Measurements from ENCODE around the gene ENHO. TPM values are rescaled to one million over a fixed set of nuclear protein-coding genes. Genes with fewer than 3 reads are reported as not detected.

ENHO gene
- total and polyA plus RNA-seq, 10 of the 15 experiments (the other 5 are each of a cell fraction or from before 2014, with no cell fraction given) = not detected

DNA sequence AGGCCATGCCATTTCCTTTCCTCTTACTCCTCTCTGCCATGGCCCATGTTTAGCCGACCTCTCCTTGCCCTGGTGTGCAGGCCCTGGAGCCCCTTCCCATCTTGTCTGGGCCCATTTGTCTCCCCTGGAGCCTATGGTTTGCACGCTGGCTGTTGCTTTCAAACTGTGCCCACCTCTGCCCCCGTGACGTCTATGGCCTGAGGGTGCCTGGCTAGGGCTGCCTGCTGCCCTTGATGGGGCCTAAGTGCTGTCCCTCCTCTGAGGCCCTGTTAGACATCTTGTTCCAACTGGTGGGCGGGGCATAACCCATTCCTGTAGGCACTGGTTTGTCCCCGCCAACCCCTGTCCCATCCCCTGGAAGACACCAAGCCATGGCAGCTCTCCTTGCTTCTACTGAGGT, 22.7 kb upstream of the ENHO start:
- H3K9ac ChIP-seq (ENCODE audit: control insufficient read depth, insufficient read depth, low read length) = no peak overlapping the region
- no TSS peak for BruUV-seq (replicated peaks)
- CTCF ChIA-PET = interaction anchor here (1.6 kb wide), 1 partner anchor 34 kb away, joined by 3 read pairs; no protein-coding TSS in a partner anchor
- no peak overlapping the region for H2AFZ ChIP-seq (ENCODE audit: control insufficient read depth, low read depth, low read length)
- no peaks in the 10 kb centered on the region; the same call in 2 of the 3 replicates for H3K9me3 ChIP-seq (replicated peaks; ENCODE audit: control insufficient read depth, insufficient read depth, low read length)
- no peak overlapping the region for H3K4me2 ChIP-seq (ENCODE audit: control insufficient read depth, insufficient read depth)
- DNase-seq (ENCODE audit: low read depth, low spot score) = no peak
- no peaks in the 10 kb centered on the region for H3K4me1 ChIP-seq (ENCODE audit: control insufficient read depth, insufficient read depth, low read length)
- RAD21 ChIA-PET (ENCODE audit: unreplicated experiment) = no interaction called here
- intact Hi-C loops (cut with micrococcal nuclease; ENCODE audit: unreplicated experiment) (loop anchor here (5.0 kb wide), 1 partner anchor 108 kb away; no protein-coding TSS in a partner anchor), in situ Hi-C loops (cut with MboI) (no loop called here)
- no peaks in the 10 kb centered on the region for H3K36me3 ChIP-seq (ENCODE audit: control insufficient read depth in 2 of 2, insufficient read depth in 2 of 2, low read length in 1 of 2)
- no peak overlapping the region for H3K27ac ChIP-seq (ENCODE audit: control insufficient read depth, insufficient read depth)
- no peak for TF ChIP-seq NR2C1 (IDR thresholded peaks at IDR 0.05)
- TF ChIP-seq KAT2A (conservative IDR thresholded peaks at IDR 0.05; ENCODE audit: control insufficient read depth, low read depth, low read length) = no peak
- TF ChIP-seq PAX5 (IDR thresholded peaks at IDR 0.05; ENCODE audit: borderline replicate concordance, low read depth, low read length) = no peak
- TF ChIP-seq BHLHE40 (IDR thresholded peaks at IDR 0.05; ENCODE audit: borderline replicate concordance in 1 of 2, low read depth in 2 of 2, low read length in 1 of 2) = no peak
- TF ChIP-seq ESRRA (IDR thresholded peaks at IDR 0.05; ENCODE audit: low read length) = no peak
- TF ChIP-seq RAD51 (IDR thresholded peaks at IDR 0.05) = no peak
- no peak for TF ChIP-seq FOXK2 (IDR thresholded peaks at IDR 0.05)
- TF ChIP-seq BCLAF1 (IDR thresholded peaks at IDR 0.05) = no peak
- no peak for TF ChIP-seq EED (IDR thresholded peaks at IDR 0.05; ENCODE audit: low read depth)
- TF ChIP-seq BACH1 (IDR thresholded peaks at IDR 0.05; ENCODE audit: borderline replicate concordance) = no peak
- no peak for TF ChIP-seq MEF2A (IDR thresholded peaks at IDR 0.05; ENCODE audit: insufficient read depth, low read depth, low read length)
- no peak for TF ChIP-seq FOS (IDR thresholded peaks at IDR 0.05; ENCODE audit: borderline replicate concordance, extremely low read depth, insufficient read length)
- no peak for TF ChIP-seq GABPA (IDR thresholded peaks at IDR 0.05; ENCODE audit: low read depth)
- TF ChIP-seq SMAD1 (IDR thresholded peaks at IDR 0.05; ENCODE audit: low read depth, partially characterized antibody) = no peak
- 25% methylated on average over 6 of the region's 6 CpGs for WGBS (ENCODE audit: insufficient coverage, insufficient replicate concordance, low lambda C conversion rate, missing lambda C conversion rate)
- FAIRE-seq = no peak
- no peak overlapping the region for H3K4me3 ChIP-seq
- SMC1A ChIA-PET (ENCODE audit: uncharacterized antibody, unreplicated experiment) = no interaction called here
- H3K27me3 ChIP-seq (replicated peaks in 1 of 2; ENCODE audit: control insufficient read depth in 2 of 2, insufficient read depth in 2 of 2, low read length in 1 of 2) = peaks cover 4 to 9% of the 10 kb centered on the region in 2 experiments
- H3K79me2 ChIP-seq (ENCODE audit: control insufficient read depth, insufficient read depth, low read length) = no peaks in the 10 kb centered on the region
- no peak for ATAC-seq
- POLR2A ChIA-PET = no interaction called here
- peaks cover 8% of the 10 kb centered on the region; the same call in 1 of the 2 replicates for H4K20me1 ChIP-seq (ENCODE audit: control insufficient read depth, insufficient read depth)

All from GM12878 (cell line).